ENCODE results near the gene HTR1B. TPM values are rescaled to one million over a fixed set of nuclear protein-coding genes. Genes with fewer than 3 reads are reported as not detected.

Gene HTR1B
- total and polyA plus RNA-seq, 2 experiments from 2014 or later = not detected

GRCh38 chr6:77455271-77455670 is 8.0 kb downstream of the HTR1B start:
- H3K4me2 ChIP-seq (ENCODE audit: unreplicated experiment) = no peak overlapping the region
- no peaks in the 10 kb centered on the region for H3K9me3 ChIP-seq (ENCODE audit: low read depth)
- no peaks in the 10 kb centered on the region for H3K27me3 ChIP-seq (replicated peaks; ENCODE audit: insufficient read depth)
- no peak overlapping the region for H3K9ac ChIP-seq
- in situ Hi-C loops (cut with MboI) = loop anchor here (10.0 to 25.0 kb wide), 2 partner anchors 760 to 1518 kb away; no protein-coding TSS in a partner anchor
- no peak for DNase-seq
- peaks cover 34% of the 10 kb centered on the region for H3K4me1 ChIP-seq (ENCODE audit: insufficient read depth)
- H2AFZ ChIP-seq = peak overlapping the region; percentile 43
- H3F3A ChIP-seq (ENCODE audit: insufficient read depth) = peaks cover 16% of the 10 kb centered on the region
- no peak overlapping the region for H3K4me3 ChIP-seq
- no peak overlapping the region for H3K27ac ChIP-seq
- no peaks in the 10 kb centered on the region for H3K9me2 ChIP-seq (ENCODE audit: insufficient read depth)
- no peaks in the 10 kb centered on the region for H3K79me2 ChIP-seq (ENCODE audit: insufficient read depth)
- TF ChIP-seq EZH2 (IDR thresholded peaks at IDR 0.05; ENCODE audit: insufficient read depth, poor library complexity, severe bottlenecking) = no peak
- no peaks in the 10 kb centered on the region for H4K20me1 ChIP-seq (ENCODE audit: insufficient read depth)
- H3K36me3 ChIP-seq (ENCODE audit: low read depth) = no peaks in the 10 kb centered on the region

- no peaks in the 10 kb centered on the region for H3K36me3 ChIP-seq (ENCODE audit: low read depth)
- H4K20me1 ChIP-seq (ENCODE audit: insufficient read depth) = no peaks in the 10 kb centered on the region
- TF ChIP-seq EZH2phosphoT487 (IDR thresholded peaks at IDR 0.05; ENCODE audit: insufficient read depth, low read depth) (no peak), EZH2 (IDR thresholded peaks at IDR 0.05; ENCODE audit: insufficient read depth, poor library complexity, severe bottlenecking) (no peak)
- in situ Hi-C loops (cut with MboI) = loop anchor here (10.0 to 25.0 kb wide), 2 partner anchors 760 to 1517 kb away; no protein-coding TSS in a partner anchor
- H3K79me2 ChIP-seq (ENCODE audit: insufficient read depth) = no peaks in the 10 kb centered on the region
- H3K27me3 ChIP-seq (replicated peaks; ENCODE audit: insufficient read depth) = no peaks in the 10 kb centered on the region
- H3F3A ChIP-seq (ENCODE audit: insufficient read depth) = peaks cover 16% of the 10 kb centered on the region
- H3K9me3 ChIP-seq (ENCODE audit: low read depth) = no peaks in the 10 kb centered on the region
- no peak overlapping the region for H3K9ac ChIP-seq
- H3K27ac ChIP-seq = no peak overlapping the region
- H3K9me2 ChIP-seq (ENCODE audit: insufficient read depth) = no peaks in the 10 kb centered on the region
- WGBS, 2 experiments (ENCODE audit: low coverage in 1 of 2, low lambda C conversion rate in 2 of 2, missing lambda C conversion rate in 2 of 2) = 55 to 61% methylated on average over 2 of the region's 2 CpGs
- peak overlapping the region; percentile 39 for H2AFZ ChIP-seq
- no peak overlapping the region for H3K4me3 ChIP-seq
- H3K4me1 ChIP-seq (ENCODE audit: insufficient read depth) = peaks cover 35% of the 10 kb centered on the region
- DNase-seq = no peak
- no peak overlapping the region for H3K4me2 ChIP-seq (ENCODE audit: unreplicated experiment)
These were observed 8.9 kb downstream of the HTR1B start for GRCh38 chr6:77454386-77454785.

GRCh38 chr6:77451466-77451865 is 11.8 kb downstream of the HTR1B start:
- H3K36me3 ChIP-seq (ENCODE audit: low read depth) = no peaks in the 10 kb centered on the region
- H2AFZ ChIP-seq = no peak overlapping the region
- DNase-seq = no peak
- in situ Hi-C loops (cut with MboI) = loop anchor here (10.0 to 25.0 kb wide), 2 partner anchors 757 to 1514 kb away; no protein-coding TSS in a partner anchor
- no peak overlapping the region for H3K4me3 ChIP-seq
- H3K4me1 ChIP-seq (ENCODE audit: insufficient read depth) = peaks cover 48% of the 10 kb centered on the region
- H3F3A ChIP-seq (ENCODE audit: insufficient read depth) = peaks cover 12% of the 10 kb centered on the region
- H3K9ac ChIP-seq = no peak overlapping the region
- H3K9me3 ChIP-seq (ENCODE audit: low read depth) = no peaks in the 10 kb centered on the region
- no peaks in the 10 kb centered on the region for H3K79me2 ChIP-seq (ENCODE audit: insufficient read depth)
- no peaks in the 10 kb centered on the region for H3K27me3 ChIP-seq (replicated peaks; ENCODE audit: insufficient read depth)
- TF ChIP-seq EZH2 (IDR thresholded peaks at IDR 0.05; ENCODE audit: insufficient read depth, poor library complexity, severe bottlenecking) (no peak), EZH2phosphoT487 (IDR thresholded peaks at IDR 0.05; ENCODE audit: insufficient read depth, low read depth) (no peak)
- 92 to 97% methylated on average over 4 of the region's 4 CpGs for WGBS, 2 experiments (ENCODE audit: low coverage in 1 of 2, low lambda C conversion rate in 2 of 2, missing lambda C conversion rate in 2 of 2)
- H3K4me2 ChIP-seq (ENCODE audit: unreplicated experiment) = no peak overlapping the region
- no peak overlapping the region for H3K27ac ChIP-seq
- H4K20me1 ChIP-seq (ENCODE audit: insufficient read depth) = no peaks in the 10 kb centered on the region
- no peaks in the 10 kb centered on the region for H3K9me2 ChIP-seq (ENCODE audit: insufficient read depth)

GRCh38 chr6:77450924-77451323 is 12.4 kb downstream of the HTR1B start:
- Histone ChIP-seq H3K9ac (no peak overlapping the region), H3K4me2 (ENCODE audit: unreplicated experiment) (no peak overlapping the region), H3K4me3 (no peak overlapping the region), H4K20me1 (ENCODE audit: insufficient read depth) (no peaks in the 10 kb centered on the region), H3K9me3 (ENCODE audit: low read depth) (no peaks in the 10 kb centered on the region), H3K79me2 (ENCODE audit: insufficient read depth) (no peaks in the 10 kb centered on the region), H3K4me1 (ENCODE audit: insufficient read depth) (peaks cover 42% of the 10 kb centered on the region), H3K27me3 (replicated peaks; ENCODE audit: insufficient read depth) (no peaks in the 10 kb centered on the region), H2AFZ (no peak overlapping the region), H3K36me3 (ENCODE audit: low read depth) (no peaks in the 10 kb centered on the region), H3K27ac (no peak overlapping the region), H3K9me2 (ENCODE audit: insufficient read depth) (no peaks in the 10 kb centered on the region), H3F3A (ENCODE audit: insufficient read depth) (0 out of 2 replicates have a peak, but pooled peaks cover 7% of the 10 kb centered on the region)
- TF ChIP-seq EZH2 (IDR thresholded peaks at IDR 0.05; ENCODE audit: insufficient read depth, poor library complexity, severe bottlenecking) (no peak), EZH2phosphoT487 (IDR thresholded peaks at IDR 0.05; ENCODE audit: insufficient read depth, low read depth) (no peak)
- in situ Hi-C loops (cut with MboI) = loop anchor here (10.0 to 25.0 kb wide), 2 partner anchors 756 to 1514 kb away; no protein-coding TSS in a partner anchor
- DNase-seq = peak; percentile 48

- Histone ChIP-seq H3K9me2 (ENCODE audit: insufficient read depth) (no peaks in the 10 kb centered on the region), H3K9ac (no peak overlapping the region), H3F3A (ENCODE audit: insufficient read depth) (0 out of 2 replicates have a peak, but pooled peaks cover 7% of the 10 kb centered on the region), H3K27ac (no peak overlapping the region), H3K27me3 (replicated peaks; ENCODE audit: insufficient read depth) (no peaks in the 10 kb centered on the region), H3K4me2 (ENCODE audit: unreplicated experiment) (no peak overlapping the region), H4K20me1 (ENCODE audit: insufficient read depth) (no peaks in the 10 kb centered on the region), H3K79me2 (ENCODE audit: insufficient read depth) (no peaks in the 10 kb centered on the region), H3K4me3 (no peak overlapping the region), H3K36me3 (ENCODE audit: low read depth) (no peaks in the 10 kb centered on the region), H3K9me3 (ENCODE audit: low read depth) (no peaks in the 10 kb centered on the region), H3K4me1 (ENCODE audit: insufficient read depth) (peaks cover 24% of the 10 kb centered on the region), H2AFZ (0 out of 2 replicates have a peak overlapping the region, but pooled peaks have one; percentile 7)
- in situ Hi-C loops (cut with MboI) = no loop called here
- DNase-seq = no peak
- 27 to 53% methylated on average over 3 of the region's 3 CpGs for WGBS, 2 experiments (ENCODE audit: low coverage in 1 of 2, low lambda C conversion rate in 2 of 2, missing lambda C conversion rate in 2 of 2)
- no peak for TF ChIP-seq EZH2phosphoT487 (IDR thresholded peaks at IDR 0.05; ENCODE audit: insufficient read depth, low read depth)
- no peak for TF ChIP-seq EZH2 (IDR thresholded peaks at IDR 0.05; ENCODE audit: insufficient read depth, poor library complexity, severe bottlenecking)
These were observed 14.7 kb downstream of the HTR1B start for GRCh38 chr6:77448546-77448945.

Data from GM23248 (cell line).